Type B pancreatic cell (in vitro differentiated cells): Measurements from ENCODE around the gene PDAP1. TPM values are rescaled to one million over a fixed set of nuclear protein-coding genes. Genes with fewer than 3 reads are reported as not detected.
"Not testable (repeated sequence)": the region's sequence is repeated elsewhere in the genome, so short reads cannot be mapped to it uniquely, and the experiment has no call there.

Source experiments
- DNase-seq: peaks from one replicate; pipeline ENCODE4 v3.0.0; 2021; ENCODE audit warnings: mixed read lengths; ENCODE audit not compliant: unreplicated experiment; ENCODE audit errors: extremely low spot score
- H3K27ac Mint-ChIP-seq: 2 replicates; pipeline ENCODE4 v1.8.0; 2021; ENCODE audit warnings: mild to moderate bottlenecking, mixed read lengths
- H3K27me3 Mint-ChIP-seq: 2 replicates; pipeline ENCODE4 v1.8.0; 2021; ENCODE audit warnings: mixed read lengths
- H3K36me3 Mint-ChIP-seq: 2 replicates; pipeline ENCODE4 v1.8.0; 2021; ENCODE audit warnings: mixed read lengths
- H3K4me1 Mint-ChIP-seq: one replicate; pipeline ENCODE4 v1.8.0; 2021; ENCODE audit warnings: mixed read lengths; ENCODE audit not compliant: unreplicated experiment
- H3K4me3 Mint-ChIP-seq: 2 replicates; pipeline ENCODE4 v1.8.0; 2021; ENCODE audit warnings: mild to moderate bottlenecking, mixed read lengths
- H3K9me3 Mint-ChIP-seq: 2 replicates; pipeline ENCODE4 v1.8.0; 2021; ENCODE audit warnings: mixed read lengths
- total RNA-seq: library from RNA; stranded (reverse); gene quantifications from 2 replicates; pipeline ENCODE4 v1.2.1, GENCODE V29; 2021; ENCODE audit warnings: low replicate concordance
- TF ChIP-seq, protein P1 (sequence below): fragments of 200-600 bp; sonication (generic); conservative IDR thresholded peaks from 2 replicates; pipeline ENCODE4 v1.5.0; 2021; ENCODE audit warnings: antibody characterized with exemption, mild to moderate bottlenecking

Gene PDAP1
- total RNA-seq, 1 donor from 2014 or later: 112 TPM

DNA sequence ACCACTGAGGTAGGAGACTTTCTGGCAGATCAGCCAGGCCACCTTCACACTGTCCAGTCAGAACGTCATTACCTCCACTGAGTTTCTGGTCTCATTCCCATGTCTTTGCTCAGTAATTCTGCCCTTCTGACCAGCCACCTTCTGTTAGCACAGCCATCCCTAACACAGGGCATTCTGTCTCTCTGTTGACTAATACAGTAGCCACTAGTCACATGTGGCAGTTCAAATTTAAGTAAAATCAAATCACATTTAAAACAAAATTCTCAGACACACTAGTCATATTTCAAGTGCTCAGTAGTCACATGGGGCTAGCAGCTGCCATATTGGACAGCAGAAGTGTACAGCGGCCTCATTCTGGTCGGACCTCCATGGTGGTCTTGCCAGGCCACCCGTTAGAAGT is 37.7 kb upstream of the PDAP1 start:
- Mint-ChIP-seq H3K4me3 (no peak overlapping the region), H3K27ac (no peak overlapping the region), H3K4me1 (no peaks in the 10 kb centered on the region), H3K36me3 (peaks cover 25% of the 10 kb centered on the region), H3K27me3 (no peaks in the 10 kb centered on the region), H3K9me3 (no peaks in the 10 kb centered on the region)
- DNase-seq: no peak
- TF ChIP-seq, protein P1, sequence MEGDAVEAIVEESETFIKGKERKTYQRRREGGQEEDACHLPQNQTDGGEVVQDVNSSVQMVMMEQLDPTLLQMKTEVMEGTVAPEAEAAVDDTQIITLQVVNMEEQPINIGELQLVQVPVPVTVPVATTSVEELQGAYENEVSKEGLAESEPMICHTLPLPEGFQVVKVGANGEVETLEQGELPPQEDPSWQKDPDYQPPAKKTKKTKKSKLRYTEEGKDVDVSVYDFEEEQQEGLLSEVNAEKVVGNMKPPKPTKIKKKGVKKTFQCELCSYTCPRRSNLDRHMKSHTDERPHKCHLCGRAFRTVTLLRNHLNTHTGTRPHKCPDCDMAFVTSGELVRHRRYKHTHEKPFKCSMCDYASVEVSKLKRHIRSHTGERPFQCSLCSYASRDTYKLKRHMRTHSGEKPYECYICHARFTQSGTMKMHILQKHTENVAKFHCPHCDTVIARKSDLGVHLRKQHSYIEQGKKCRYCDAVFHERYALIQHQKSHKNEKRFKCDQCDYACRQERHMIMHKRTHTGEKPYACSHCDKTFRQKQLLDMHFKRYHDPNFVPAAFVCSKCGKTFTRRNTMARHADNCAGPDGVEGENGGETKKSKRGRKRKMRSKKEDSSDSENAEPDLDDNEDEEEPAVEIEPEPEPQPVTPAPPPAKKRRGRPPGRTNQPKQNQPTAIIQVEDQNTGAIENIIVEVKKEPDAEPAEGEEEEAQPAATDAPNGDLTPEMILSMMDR: no peak

DNA sequence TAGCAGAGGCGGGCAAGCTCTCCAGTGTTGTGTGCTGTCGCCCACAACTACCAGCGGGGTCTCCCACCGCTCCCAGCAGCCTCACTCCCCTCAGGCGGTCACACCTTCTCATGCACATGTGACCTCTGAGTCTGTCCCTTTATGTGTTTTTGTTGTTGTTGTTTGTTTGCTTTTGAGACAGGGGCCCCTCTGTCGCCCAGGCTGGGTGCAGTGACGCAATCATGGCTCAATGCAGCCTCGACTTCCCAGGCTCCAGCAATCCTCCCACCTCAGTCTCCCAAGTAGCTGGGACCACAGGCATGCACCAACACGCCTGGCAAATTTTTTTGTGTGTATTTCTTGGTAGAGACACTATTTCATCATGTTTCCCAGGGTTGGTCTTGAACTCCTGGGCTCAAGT is 31.8 kb upstream of the PDAP1 start:
- Mint-ChIP-seq H3K9me3 (no peaks in the 10 kb centered on the region), H3K27ac (peak overlapping the region; percentile 90), H3K27me3 (no peaks in the 10 kb centered on the region), H3K4me3 (peak overlapping the region; percentile 98), H3K36me3 (peaks cover 17% of the 10 kb centered on the region), H3K4me1 (no peaks in the 10 kb centered on the region)
- TF ChIP-seq, protein P1: no peak
- DNase-seq: no peak

DNA sequence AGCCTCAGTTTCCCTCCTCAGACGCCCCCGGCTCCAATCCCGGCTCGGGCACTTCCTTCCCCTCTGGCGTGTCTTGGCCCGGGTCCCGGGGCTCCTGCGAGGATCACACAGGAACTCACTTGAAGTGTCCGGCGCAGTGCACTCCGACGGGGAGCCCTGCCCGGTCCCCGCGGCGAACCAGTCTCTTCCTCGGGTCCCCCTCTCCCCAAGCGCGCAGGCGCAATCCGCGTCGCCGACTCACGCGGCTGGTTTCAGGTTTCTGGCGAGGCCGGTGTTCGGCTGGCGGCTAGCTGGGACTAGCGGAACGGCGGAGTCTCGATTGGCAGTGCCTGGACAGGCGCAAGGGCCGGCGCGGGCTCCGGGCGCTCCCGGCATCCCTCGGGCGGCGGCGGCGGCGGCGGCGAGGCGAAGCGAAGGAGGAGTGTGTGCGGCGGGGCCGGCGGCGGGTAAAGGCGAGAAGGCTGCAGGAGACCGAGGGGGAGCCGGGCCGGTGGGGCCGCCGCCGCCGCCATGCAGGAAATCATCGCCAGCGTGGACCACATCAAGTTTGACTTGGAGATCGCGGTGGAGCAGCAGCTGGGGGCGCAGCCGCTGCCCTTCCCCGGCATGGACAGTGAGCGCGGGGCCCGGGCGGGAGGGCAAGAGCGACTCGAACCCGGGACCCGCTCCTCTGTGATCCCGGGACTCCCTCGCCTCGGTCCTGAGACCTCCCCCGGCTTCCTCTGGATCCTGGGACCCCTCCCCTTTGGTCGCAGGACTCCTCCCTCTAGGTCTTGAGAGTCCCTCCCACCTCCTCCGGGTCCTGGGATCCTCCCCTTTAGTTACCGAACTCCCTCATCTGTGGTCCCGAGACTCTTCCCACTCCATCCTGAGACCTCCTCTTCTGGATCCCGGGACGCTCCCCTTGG is 30.4 kb upstream of the PDAP1 start, which contains the start of the genes CPSF4 and PTCD1:
CPSF4 (plus strand) TSS at position 371 of the 908 bp plus-strand sequence; CDS start at position 511, 140 bp downstream.
PTCD1 (minus strand) TSS at position 226 of the 908 bp plus-strand sequence. CDS start 3,556 bp downstream, outside the sequence.
- H3K9me3 Mint-ChIP-seq: no peaks in the 10 kb centered on the region
- H3K4me1 Mint-ChIP-seq: no peaks in the 10 kb centered on the region
- H3K4me3 Mint-ChIP-seq: peak within 1 kb of the TSS; percentile 98
- no peaks in the 10 kb centered on the region for H3K27me3 Mint-ChIP-seq
- TF ChIP-seq, protein P1: no peak
- peak; percentile 97 for DNase-seq
- peaks cover 11% of the 10 kb centered on the region for H3K36me3 Mint-ChIP-seq
- peak within 1 kb of the TSS; percentile 91 for H3K27ac Mint-ChIP-seq

DNA sequence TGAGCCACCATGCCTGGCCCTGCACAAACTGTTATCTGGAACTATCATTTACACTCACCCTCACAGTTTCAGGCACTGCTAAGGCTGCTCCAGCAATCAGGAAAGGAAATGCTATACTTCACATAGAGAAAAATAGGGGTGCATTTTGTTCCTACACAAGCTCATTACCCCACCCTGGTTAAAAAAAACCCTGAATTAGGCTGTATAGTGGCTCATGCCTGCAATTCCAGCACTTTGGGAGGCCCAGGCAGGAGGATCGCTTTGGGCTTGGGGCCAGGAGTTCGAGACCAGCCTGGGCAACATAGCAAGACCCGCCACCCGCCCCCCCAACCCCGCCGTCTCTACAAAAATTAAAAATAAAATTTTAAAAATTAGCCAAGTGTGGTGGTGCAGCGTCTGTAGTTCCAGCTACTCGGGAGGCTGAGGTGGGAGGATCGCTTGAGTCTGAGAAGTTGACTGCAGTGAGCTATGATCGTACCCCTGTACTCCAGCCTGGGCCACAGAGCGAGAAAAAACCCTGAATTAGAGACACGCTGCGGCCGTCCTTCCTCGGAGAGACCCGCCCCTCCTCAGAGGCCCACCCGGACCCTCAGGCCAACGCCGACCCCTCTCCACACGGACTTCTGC is 29.7 kb upstream of the PDAP1 start:
- Mint-ChIP-seq H3K27me3 (no peaks in the 10 kb centered on the region), H3K36me3 (peaks cover 8% of the 10 kb centered on the region), H3K4me1 (no peaks in the 10 kb centered on the region), H3K4me3 (peak overlapping the region; percentile 98), H3K27ac (peak overlapping the region; percentile 91), H3K9me3 (no peaks in the 10 kb centered on the region)
- TF ChIP-seq, protein P1: no peak
- DNase-seq: no peak

DNA sequence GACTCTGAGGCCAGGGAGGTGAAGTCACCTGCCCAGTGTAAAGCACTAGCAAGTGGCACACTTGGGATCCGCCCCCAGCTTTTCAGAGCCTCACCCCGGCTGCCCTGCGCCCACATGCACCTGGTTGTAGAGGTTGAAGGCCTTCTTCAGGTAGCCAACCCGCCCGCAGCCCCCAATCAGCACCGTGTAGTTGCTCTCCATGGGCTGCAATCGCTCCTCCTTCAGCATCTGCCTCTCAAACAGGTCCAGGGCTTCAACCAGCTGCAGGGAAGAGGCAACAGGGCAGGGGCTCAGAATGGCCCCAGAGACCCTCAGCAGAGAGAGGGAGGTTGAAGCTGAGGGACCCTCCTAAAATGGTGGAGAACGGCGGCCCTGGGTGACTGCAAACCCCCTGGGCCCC is 24.8 kb upstream of the PDAP1 start:
- peaks cover 3% of the 10 kb centered on the region for H3K36me3 Mint-ChIP-seq
- TF ChIP-seq, protein P1: no peak
- H3K27me3 Mint-ChIP-seq: no peaks in the 10 kb centered on the region
- no peaks in the 10 kb centered on the region for H3K9me3 Mint-ChIP-seq
- H3K4me1 Mint-ChIP-seq: no peaks in the 10 kb centered on the region
- no peak for DNase-seq
- H3K27ac Mint-ChIP-seq: no peak overlapping the region
- no peak overlapping the region for H3K4me3 Mint-ChIP-seq

DNA sequence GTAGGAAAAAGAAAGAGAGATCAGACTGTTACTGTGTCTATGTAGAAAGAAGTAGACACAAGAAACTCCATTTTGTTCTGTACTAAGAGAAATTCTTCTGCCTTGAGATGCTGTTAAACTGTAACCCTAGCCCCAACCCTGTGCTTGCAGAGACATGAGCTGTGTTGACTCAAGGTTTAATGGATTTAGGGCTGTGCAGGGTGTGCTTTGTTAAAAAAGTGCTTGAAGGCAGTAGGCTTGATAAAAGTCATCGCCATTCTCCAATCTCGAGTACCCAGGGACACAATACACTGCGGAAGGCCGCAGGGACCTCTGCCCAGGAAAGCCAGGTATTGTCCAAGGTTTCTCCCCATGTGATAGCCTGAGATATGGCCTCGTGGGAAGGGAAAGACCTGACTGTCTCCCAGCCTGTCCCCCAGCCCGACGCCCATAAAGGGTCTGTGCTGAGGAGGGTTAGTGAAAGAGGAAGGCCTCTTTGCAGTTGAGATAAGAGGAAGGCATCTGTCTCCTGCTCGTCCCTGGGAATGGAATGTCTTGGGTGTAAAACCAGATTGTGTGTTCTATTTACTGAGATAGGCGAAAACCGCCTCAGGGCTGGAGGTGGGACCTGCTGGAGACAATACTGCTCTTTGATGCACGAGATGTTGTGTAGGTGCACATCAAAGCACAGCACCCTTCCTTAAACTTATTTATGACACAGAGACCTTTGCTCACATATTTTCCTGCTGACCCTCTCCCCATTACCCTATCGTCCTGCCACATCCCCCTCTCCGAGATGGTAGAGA is 23.6 kb upstream of the PDAP1 start:
- not testable (repeated sequence) for H3K27me3 Mint-ChIP-seq, H3K9me3 Mint-ChIP-seq, H3K4me3 Mint-ChIP-seq, H3K36me3 Mint-ChIP-seq, H3K4me1 Mint-ChIP-seq, DNase-seq
- peak overlapping the region; percentile 72 for H3K27ac Mint-ChIP-seq
